HG02588 (cell line): ENCODE results near the gene EIF4G1.

ENCODE experiments used
- ATAC-seq: cut with Tn5 transposase; IDR thresholded peaks from one replicate; pipeline ENCODE4 v1.9.1; 2021; ENCODE audit warnings: mild to moderate bottlenecking, moderate library complexity; ENCODE audit not compliant: unreplicated experiment

EIF4G1 gene

GRCh38 chr3:184381261-184382224 is 67.1 kb downstream of the EIF4G1 start:
- ATAC-seq: no peak

- no peak for ATAC-seq
These were observed 68.1 kb downstream of the EIF4G1 start for GRCh38 chr3:184382326-184383032.

- no peak for ATAC-seq
These were observed 68.8 kb downstream of the EIF4G1 start for GRCh38 chr3:184383033-184383740.

GRCh38 chr3:184384342-184384741 is 69.9 kb downstream of the EIF4G1 start:
- no peak for ATAC-seq
